ENCODE measurements around the gene L1TD1. TPM values are rescaled to one million over a fixed set of nuclear protein-coding genes. Genes with fewer than 3 reads are reported as not detected.
"Not testable (repeated sequence)": the region's sequence is repeated elsewhere in the genome, so short reads cannot be mapped to it uniquely, and the experiment has no call there.

Gene L1TD1
- under 1 TPM in 4 of 5 donors, not detected in 1; 0.09 to 0.47 (median 0.40) TPM for total RNA-seq
- total RNA-seq (2013) = not detected
- total RNA-seq = 0 to 0.27 (median 0) reads per million in 29 experiments

GRCh38 chr1:62194651-62195544, at the start of gene L1TD1:
Gene L1TD1, plus strand, starts transcription at chr1:62194849. Its CDS starts 11,780 bp downstream, at chr1:62206629.
- Mint-ChIP-seq H3K4me1 (peaks cover 4 to 8% (median 7%) of the 10 kb centered on the region in 3 donors), H3K27ac (peak within 1 kb of the TSS in 1 of 2 donors; percentile 9), H3K36me3 (peaks cover 3% of the 10 kb centered on the region), H3K4me3 (peak within 1 kb of the TSS in 1 of 3 donors; percentile 14), H3K27me3 (peaks cover 30 to 37% of the 10 kb centered on the region in 2 donors), H3K9me3 (no peaks in the 10 kb centered on the region)
- no peak for DNase-seq
- H3K4me3 ChIP-seq (ENCODE audit: control insufficient read depth in 1 of 2, extremely low read depth in 1 of 2, low read length in 1 of 2) = peak within 1 kb of the TSS in 1 of 2 donors; percentile 36
- ChIA-PET CTCF (no interaction called here), POLR2A (no interaction called here)
- H3K27me3 ChIP-seq (replicated peaks in 1 of 2; ENCODE audit: control insufficient read depth in 2 of 2, extremely low read depth in 1 of 2, insufficient read depth in 2 of 2, low read length in 1 of 2) = peaks cover 6 to 42% of the 10 kb centered on the region in 2 experiments
- no peak for ATAC-seq (replicated peaks in 1 of 4)
- H3K27ac ChIP-seq (ENCODE audit: low read length) = no peak within 1 kb of the TSS
- H3K36me3 ChIP-seq (ENCODE audit: control insufficient read depth in 2 of 2, extremely low read depth in 1 of 2, insufficient read depth in 1 of 2, low read length in 1 of 2) = no peaks in the 10 kb centered on the region
- whole genome bisulfite sequencing (ENCODE audit: insufficient coverage) = 22% methylated on average over 34 of the region's 55 CpGs
- no peaks in the 10 kb centered on the region for H3K4me1 ChIP-seq (ENCODE audit: control insufficient read depth in 1 of 2, extremely low read depth in 1 of 2, insufficient read depth in 2 of 2, low read length in 2 of 2)
- H3K9me3 ChIP-seq = no peaks in the 10 kb centered on the region

- no peak for ATAC-seq (replicated peaks in 1 of 4)
- Histone ChIP-seq H3K4me3 (ENCODE audit: control insufficient read depth in 1 of 2, extremely low read depth in 1 of 2, low read length in 1 of 2) (no peak overlapping the region), H3K36me3 (ENCODE audit: control insufficient read depth in 2 of 2, extremely low read depth in 1 of 2, insufficient read depth in 1 of 2, low read length in 1 of 2) (peaks cover 0 to 5% of the 10 kb centered on the region in 2 donors), H3K9me3 (no peaks in the 10 kb centered on the region), H3K4me1 (ENCODE audit: control insufficient read depth in 1 of 2, extremely low read depth in 1 of 2, insufficient read depth in 2 of 2, low read length in 2 of 2) (no peaks in the 10 kb centered on the region), H3K27me3 (replicated peaks in 1 of 2; ENCODE audit: control insufficient read depth in 2 of 2, extremely low read depth in 1 of 2, insufficient read depth in 2 of 2, low read length in 1 of 2) (no peaks in the 10 kb centered on the region), H3K27ac (ENCODE audit: low read length) (no peak overlapping the region)
- Mint-ChIP-seq H3K27ac (no peak overlapping the region), H3K36me3 (peaks cover 12% of the 10 kb centered on the region), H3K4me1 (no peaks in the 10 kb centered on the region), H3K9me3 (no peaks in the 10 kb centered on the region), H3K27me3 (no peaks in the 10 kb centered on the region), H3K4me3 (no peak overlapping the region)
- ChIA-PET POLR2A (interaction anchor here in 1 of 2 donors (0.5 kb wide), 1 partner anchor 538 kb away, joined by 3 read pairs; no protein-coding TSS in a partner anchor), CTCF (interaction anchor here in 1 of 2 donors (0.6 kb wide), 1 partner anchor 148 kb away, joined by 3 read pairs; no protein-coding TSS in a partner anchor)
- 91% methylated on average over 4 of the region's 6 CpGs for WGBS (ENCODE audit: insufficient coverage)
- no peak for DNase-seq
These were observed 34.7 kb upstream of the L1TD1 start for GRCh38 chr1:62159940-62160348.

- Mint-ChIP-seq H3K27me3 (no peaks in the 10 kb centered on the region), H3K4me1 (no peaks in the 10 kb centered on the region), H3K9me3 (no peaks in the 10 kb centered on the region), H3K4me3 (no peak overlapping the region), H3K36me3 (peaks cover 12% of the 10 kb centered on the region), H3K27ac (no peak overlapping the region)
- ATAC-seq (replicated peaks in 1 of 4) = no peak
- WGBS (ENCODE audit: insufficient coverage) = no CpG with 5 or more reads among the region's 1 CpG
- Histone ChIP-seq H3K27me3 (replicated peaks in 1 of 2; ENCODE audit: control insufficient read depth in 2 of 2, extremely low read depth in 1 of 2, insufficient read depth in 2 of 2, low read length in 1 of 2) (no peaks in the 10 kb centered on the region), H3K27ac (ENCODE audit: low read length) (no peak overlapping the region), H3K4me3 (ENCODE audit: control insufficient read depth in 1 of 2, extremely low read depth in 1 of 2, low read length in 1 of 2) (no peak overlapping the region), H3K36me3 (ENCODE audit: control insufficient read depth in 2 of 2, extremely low read depth in 1 of 2, insufficient read depth in 1 of 2, low read length in 1 of 2) (peaks cover 0 to 5% of the 10 kb centered on the region in 2 donors), H3K4me1 (ENCODE audit: control insufficient read depth in 1 of 2, extremely low read depth in 1 of 2, insufficient read depth in 2 of 2, low read length in 2 of 2) (no peaks in the 10 kb centered on the region), H3K9me3 (no peaks in the 10 kb centered on the region)
- DNase-seq = no peak
- ChIA-PET CTCF (no interaction called here), POLR2A (no interaction called here)
These were observed 32.9 kb upstream of the L1TD1 start for GRCh38 chr1:62161711-62162110.

GRCh38 chr1:62170380-62170779, 24.3 kb upstream of the L1TD1 start:
- not testable (repeated sequence) for H3K27ac ChIP-seq (ENCODE audit: low read length); ATAC-seq (replicated peaks in 1 of 4); H3K4me3 Mint-ChIP-seq; DNase-seq; H3K4me1 ChIP-seq (ENCODE audit: control insufficient read depth in 1 of 2, extremely low read depth in 1 of 2, insufficient read depth in 2 of 2, low read length in 2 of 2); H3K4me1 Mint-ChIP-seq; H3K36me3 ChIP-seq (ENCODE audit: control insufficient read depth in 2 of 2, extremely low read depth in 1 of 2, insufficient read depth in 1 of 2, low read length in 1 of 2); H3K4me3 ChIP-seq (ENCODE audit: control insufficient read depth in 1 of 2, extremely low read depth in 1 of 2, low read length in 1 of 2); H3K27ac Mint-ChIP-seq; H3K9me3 Mint-ChIP-seq; H3K27me3 Mint-ChIP-seq; H3K9me3 ChIP-seq; H3K36me3 Mint-ChIP-seq
- CTCF ChIA-PET = interaction anchor here in 1 of 2 donors (0.9 kb wide), 1 partner anchor 238 kb away, joined by 3 read pairs; no protein-coding TSS in a partner anchor
- peaks cover 0 to 15% of the 10 kb centered on the region in 2 experiments for H3K27me3 ChIP-seq (replicated peaks in 1 of 2; ENCODE audit: control insufficient read depth in 2 of 2, extremely low read depth in 1 of 2, insufficient read depth in 2 of 2, low read length in 1 of 2)
- POLR2A ChIA-PET = interaction anchor here in 1 of 2 donors (0.6 kb wide), 1 partner anchor 96 kb away, joined by 3 read pairs; no protein-coding TSS in a partner anchor
- WGBS (ENCODE audit: insufficient coverage) = 80% methylated on average over 8 of the region's 10 CpGs

GRCh38 chr1:62175568-62176179, 19.0 kb upstream of the L1TD1 start:
- CTCF ChIA-PET = interaction anchor here (0.5 to 2.1 kb wide), 17 partner anchors 11 to 1269 kb away, joined by 3 to 16 read pairs (median 4); no protein-coding TSS in a partner anchor
- Histone ChIP-seq H3K4me3 (ENCODE audit: control insufficient read depth in 1 of 2, extremely low read depth in 1 of 2, low read length in 1 of 2) (no peak overlapping the region), H3K36me3 (ENCODE audit: control insufficient read depth in 2 of 2, extremely low read depth in 1 of 2, insufficient read depth in 1 of 2, low read length in 1 of 2) (no peaks in the 10 kb centered on the region), H3K9me3 (no peaks in the 10 kb centered on the region), H3K27me3 (replicated peaks in 1 of 2; ENCODE audit: control insufficient read depth in 2 of 2, extremely low read depth in 1 of 2, insufficient read depth in 2 of 2, low read length in 1 of 2) (peaks cover 0 to 11% of the 10 kb centered on the region in 2 experiments), H3K27ac (ENCODE audit: low read length) (no peak overlapping the region), H3K4me1 (ENCODE audit: control insufficient read depth in 1 of 2, extremely low read depth in 1 of 2, insufficient read depth in 2 of 2, low read length in 2 of 2) (no peaks in the 10 kb centered on the region)
- no peak overlapping the region for H3K4me3 Mint-ChIP-seq
- no peak overlapping the region for H3K27ac Mint-ChIP-seq
- no peak for ATAC-seq (replicated peaks in 1 of 4)
- H3K27me3 Mint-ChIP-seq = peaks cover 0 to 7% of the 10 kb centered on the region in 2 donors
- peak in 25 of 35 experiments; percentile 5 to 69 (median 19) for DNase-seq
- H3K4me1 Mint-ChIP-seq = no peaks in the 10 kb centered on the region
- POLR2A ChIA-PET = no interaction called here
- H3K36me3 Mint-ChIP-seq = no peaks in the 10 kb centered on the region
- 0% methylated on average over 1 of the region's 9 CpGs for WGBS (ENCODE audit: insufficient coverage)
- no peaks in the 10 kb centered on the region for H3K9me3 Mint-ChIP-seq

- DNase-seq (no peak), ATAC-seq (replicated peaks in 1 of 4) (no peak)
- Histone ChIP-seq H3K36me3 (ENCODE audit: control insufficient read depth in 2 of 2, extremely low read depth in 1 of 2, insufficient read depth in 1 of 2, low read length in 1 of 2) (no peaks in the 10 kb centered on the region), H3K27ac (ENCODE audit: low read length) (no peak overlapping the region), H3K4me1 (ENCODE audit: control insufficient read depth in 1 of 2, extremely low read depth in 1 of 2, insufficient read depth in 2 of 2, low read length in 2 of 2) (no peaks in the 10 kb centered on the region), H3K4me3 (ENCODE audit: control insufficient read depth in 1 of 2, extremely low read depth in 1 of 2, low read length in 1 of 2) (no peak overlapping the region), H3K27me3 (replicated peaks in 1 of 2; ENCODE audit: control insufficient read depth in 2 of 2, extremely low read depth in 1 of 2, insufficient read depth in 2 of 2, low read length in 1 of 2) (peaks cover 0 to 11% of the 10 kb centered on the region in 2 experiments), H3K9me3 (no peaks in the 10 kb centered on the region)
- Mint-ChIP-seq H3K4me3 (no peak overlapping the region), H3K36me3 (no peaks in the 10 kb centered on the region), H3K27ac (no peak overlapping the region), H3K4me1 (no peaks in the 10 kb centered on the region), H3K9me3 (no peaks in the 10 kb centered on the region), H3K27me3 (peaks cover 0 to 6% of the 10 kb centered on the region in 2 donors)
- POLR2A ChIA-PET = no interaction called here
- CTCF ChIA-PET = interaction anchor here (0.6 to 2.1 kb wide), 8 partner anchors 10 to 570 kb away, joined by 3 to 16 read pairs (median 9); no protein-coding TSS in a partner anchor
- WGBS (ENCODE audit: insufficient coverage) = 75% methylated on average over 4 of the region's 14 CpGs
These were observed 17.9 kb upstream of the L1TD1 start for GRCh38 chr1:62176597-62177312.
